ENCODE results near the gene NINL.
"Not testable (repeated sequence)": the region's sequence is repeated elsewhere in the genome, so short reads cannot be mapped to it uniquely, and the experiment has no call there.

Gene NINL

GRCh38 chr20:25584905-25585704 lies at the start of gene NINL:
TSS of gene NINL (minus strand) at chr20:25585531. CDS start at chr20:25526587, 58,944 bp downstream.
- peak; percentile 29 for DNase-seq

- DNase-seq = no peak
These were observed 47.8 kb upstream of the NINL start for GRCh38 chr20:25632940-25633790.

GRCh38 chr20:25630615-25631014 lies 45.3 kb upstream of the NINL start:
- not testable (repeated sequence) for DNase-seq

GRCh38 chr20:25629816-25630499 lies 44.6 kb upstream of the NINL start:
- no peak for DNase-seq

- no peak for DNase-seq
These were observed 41.4 kb upstream of the NINL start for GRCh38 chr20:25626779-25627178.

GRCh38 chr20:25624500-25624939 lies 39.2 kb upstream of the NINL start:
- no peak for DNase-seq

- DNase-seq = peak; percentile 92
These were observed 38.6 kb upstream of the NINL start, which contains the start of gene NANP for GRCh38 chr20:25623736-25624499. TSS of gene NANP (minus strand) at chr20:25624014. CDS start at chr20:25623948, 66 bp downstream.

- peak; percentile 31 for DNase-seq
These were observed 37.9 kb upstream of the NINL start for GRCh38 chr20:25623225-25623735.

GRCh38 chr20:25622450-25623224 lies 37.3 kb upstream of the NINL start:
- no peak for DNase-seq

- no peak for DNase-seq
These were observed 36.7 kb upstream of the NINL start for GRCh38 chr20:25622049-25622448.

GRCh38 chr20:25619514-25619913 lies 34.2 kb upstream of the NINL start:
- no peak for DNase-seq

GRCh38 chr20:25608774-25609173 lies 23.4 kb upstream of the NINL start:
- no peak for DNase-seq

- no peak for DNase-seq
These were observed 20.9 kb upstream of the NINL start for GRCh38 chr20:25606094-25606695.

GRCh38 chr20:25605148-25605547 lies 19.8 kb upstream of the NINL start:
- no peak for DNase-seq

- DNase-seq = no peak
These were observed 19.3 kb upstream of the NINL start for GRCh38 chr20:25604611-25605010.

GRCh38 chr20:25602914-25603309 lies 17.6 kb upstream of the NINL start:
- not testable (repeated sequence) for DNase-seq

GRCh38 chr20:25602191-25602913 lies 17.0 kb upstream of the NINL start:
- DNase-seq = not testable (repeated sequence)

GRCh38 chr20:25601659-25602058 lies 16.3 kb upstream of the NINL start:
- no peak for DNase-seq

GRCh38 chr20:25600632-25601031 lies 15.3 kb upstream of the NINL start:
- no peak for DNase-seq

Measured in CD4-positive, alpha-beta T cell treated with Interleukin-17A for 1 hour (primary cell).